GM23338 (cell line): Measurements from ENCODE around the gene KRT32.

ENCODE experiments used
- EZH2 ChIP-seq: fragments of 200-600 bp; sonication (generic); IDR thresholded peaks from one replicate; pipeline ENCODE4 v1.8.0; 2017; ENCODE audit warnings: antibody characterized with exemption, mild to moderate bottlenecking, low read depth; ENCODE audit not compliant: unreplicated experiment
- JUNB ChIP-seq: IDR thresholded peaks from one replicate; pipeline ENCODE4 v1.6.1; 2016; ENCODE audit warnings: antibody characterized with exemption; ENCODE audit not compliant: unreplicated experiment
- POLR2AphosphoS5 ChIP-seq: IDR thresholded peaks from 2 replicates; pipeline ENCODE4 v1.6.1; 2016; ENCODE audit warnings: antibody characterized with exemption, low read depth
- TF ChIP-seq, protein P1 (sequence below), 2 experiments: fragments of 200-600 bp in 1 of 2; sonication (generic) in 1 of 2; conservative IDR thresholded peaks; 2 replicates each; pipeline versions ENCODE4 v1.5.1 to v1.6.1; 2016 to 2017; ENCODE audit warnings: antibody characterized with exemption in 2 of 2, low read depth in 2 of 2, mild to moderate bottlenecking in 2 of 2, moderate library complexity in 1 of 2
- TF ChIP-seq, protein P2 (sequence below): IDR thresholded peaks from one replicate; pipeline ENCODE4 v1.6.1; 2018; ENCODE audit warnings: antibody characterized with exemption; ENCODE audit not compliant: unreplicated experiment

DNA sequence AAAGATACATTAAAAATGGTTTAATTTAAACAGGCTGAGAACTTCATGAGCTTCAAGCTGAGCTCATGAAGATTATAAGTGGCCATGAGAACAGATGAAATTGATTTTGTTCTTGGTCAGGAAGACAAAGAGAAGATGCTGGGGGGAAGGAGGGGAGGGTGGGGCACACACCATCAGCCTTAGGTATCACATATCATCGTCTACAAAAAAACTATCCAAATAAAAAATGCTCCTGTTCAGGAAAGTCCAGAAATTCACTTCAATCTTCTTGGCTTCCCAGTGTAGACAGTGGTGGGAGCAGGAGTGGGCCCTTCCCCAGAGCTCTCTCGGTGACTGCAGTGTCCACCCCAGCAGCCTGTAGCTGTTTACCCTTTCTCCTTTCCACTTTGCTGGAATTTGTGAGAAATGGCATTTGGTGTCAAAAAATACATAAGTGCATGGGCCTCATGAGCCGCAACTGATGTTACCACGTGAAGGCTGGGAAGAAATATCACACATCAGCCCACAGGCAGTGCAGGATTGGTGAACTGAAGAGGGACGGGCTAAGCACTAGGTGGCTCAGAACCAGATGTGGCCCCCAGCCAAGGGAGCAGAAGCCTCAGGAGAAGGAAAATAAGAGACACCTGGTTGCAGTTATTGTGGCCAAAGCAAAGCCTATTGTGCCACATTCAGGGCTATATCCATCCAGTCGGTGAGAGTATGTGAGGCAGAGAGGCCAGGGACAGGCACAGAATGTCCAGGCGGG, 48.9 kb downstream of the KRT32 start:
- TF ChIP-seq, protein P1, sequence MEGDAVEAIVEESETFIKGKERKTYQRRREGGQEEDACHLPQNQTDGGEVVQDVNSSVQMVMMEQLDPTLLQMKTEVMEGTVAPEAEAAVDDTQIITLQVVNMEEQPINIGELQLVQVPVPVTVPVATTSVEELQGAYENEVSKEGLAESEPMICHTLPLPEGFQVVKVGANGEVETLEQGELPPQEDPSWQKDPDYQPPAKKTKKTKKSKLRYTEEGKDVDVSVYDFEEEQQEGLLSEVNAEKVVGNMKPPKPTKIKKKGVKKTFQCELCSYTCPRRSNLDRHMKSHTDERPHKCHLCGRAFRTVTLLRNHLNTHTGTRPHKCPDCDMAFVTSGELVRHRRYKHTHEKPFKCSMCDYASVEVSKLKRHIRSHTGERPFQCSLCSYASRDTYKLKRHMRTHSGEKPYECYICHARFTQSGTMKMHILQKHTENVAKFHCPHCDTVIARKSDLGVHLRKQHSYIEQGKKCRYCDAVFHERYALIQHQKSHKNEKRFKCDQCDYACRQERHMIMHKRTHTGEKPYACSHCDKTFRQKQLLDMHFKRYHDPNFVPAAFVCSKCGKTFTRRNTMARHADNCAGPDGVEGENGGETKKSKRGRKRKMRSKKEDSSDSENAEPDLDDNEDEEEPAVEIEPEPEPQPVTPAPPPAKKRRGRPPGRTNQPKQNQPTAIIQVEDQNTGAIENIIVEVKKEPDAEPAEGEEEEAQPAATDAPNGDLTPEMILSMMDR (conservative IDR thresholded peaks at IDR 0.05; ENCODE audit: low read depth in 2 of 2), result no peak
- TF ChIP-seq JUNB (no peak), EZH2 (no peak), POLR2AphosphoS5 (no peak)
- TF ChIP-seq, protein P2, sequence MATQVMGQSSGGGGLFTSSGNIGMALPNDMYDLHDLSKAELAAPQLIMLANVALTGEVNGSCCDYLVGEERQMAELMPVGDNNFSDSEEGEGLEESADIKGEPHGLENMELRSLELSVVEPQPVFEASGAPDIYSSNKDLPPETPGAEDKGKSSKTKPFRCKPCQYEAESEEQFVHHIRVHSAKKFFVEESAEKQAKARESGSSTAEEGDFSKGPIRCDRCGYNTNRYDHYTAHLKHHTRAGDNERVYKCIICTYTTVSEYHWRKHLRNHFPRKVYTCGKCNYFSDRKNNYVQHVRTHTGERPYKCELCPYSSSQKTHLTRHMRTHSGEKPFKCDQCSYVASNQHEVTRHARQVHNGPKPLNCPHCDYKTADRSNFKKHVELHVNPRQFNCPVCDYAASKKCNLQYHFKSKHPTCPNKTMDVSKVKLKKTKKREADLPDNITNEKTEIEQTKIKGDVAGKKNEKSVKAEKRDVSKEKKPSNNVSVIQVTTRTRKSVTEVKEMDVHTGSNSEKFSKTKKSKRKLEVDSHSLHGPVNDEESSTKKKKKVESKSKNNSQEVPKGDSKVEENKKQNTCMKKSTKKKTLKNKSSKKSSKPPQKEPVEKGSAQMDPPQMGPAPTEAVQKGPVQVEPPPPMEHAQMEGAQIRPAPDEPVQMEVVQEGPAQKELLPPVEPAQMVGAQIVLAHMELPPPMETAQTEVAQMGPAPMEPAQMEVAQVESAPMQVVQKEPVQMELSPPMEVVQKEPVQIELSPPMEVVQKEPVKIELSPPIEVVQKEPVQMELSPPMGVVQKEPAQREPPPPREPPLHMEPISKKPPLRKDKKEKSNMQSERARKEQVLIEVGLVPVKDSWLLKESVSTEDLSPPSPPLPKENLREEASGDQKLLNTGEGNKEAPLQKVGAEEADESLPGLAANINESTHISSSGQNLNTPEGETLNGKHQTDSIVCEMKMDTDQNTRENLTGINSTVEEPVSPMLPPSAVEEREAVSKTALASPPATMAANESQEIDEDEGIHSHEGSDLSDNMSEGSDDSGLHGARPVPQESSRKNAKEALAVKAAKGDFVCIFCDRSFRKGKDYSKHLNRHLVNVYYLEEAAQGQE, result no peak
